HL-60/S4 (cell line): ENCODE measurements around the gene HAPLN2.

Source experiments
- in situ Hi-C: fragments of 300-500 bp; cut with MboI; formaldehyde crosslinking; loops from 2 replicates; pipeline ENCODE4 v1.14.3; 2022; ENCODE audit warnings: low sequenced_read_pairs

Gene HAPLN2

DNA sequence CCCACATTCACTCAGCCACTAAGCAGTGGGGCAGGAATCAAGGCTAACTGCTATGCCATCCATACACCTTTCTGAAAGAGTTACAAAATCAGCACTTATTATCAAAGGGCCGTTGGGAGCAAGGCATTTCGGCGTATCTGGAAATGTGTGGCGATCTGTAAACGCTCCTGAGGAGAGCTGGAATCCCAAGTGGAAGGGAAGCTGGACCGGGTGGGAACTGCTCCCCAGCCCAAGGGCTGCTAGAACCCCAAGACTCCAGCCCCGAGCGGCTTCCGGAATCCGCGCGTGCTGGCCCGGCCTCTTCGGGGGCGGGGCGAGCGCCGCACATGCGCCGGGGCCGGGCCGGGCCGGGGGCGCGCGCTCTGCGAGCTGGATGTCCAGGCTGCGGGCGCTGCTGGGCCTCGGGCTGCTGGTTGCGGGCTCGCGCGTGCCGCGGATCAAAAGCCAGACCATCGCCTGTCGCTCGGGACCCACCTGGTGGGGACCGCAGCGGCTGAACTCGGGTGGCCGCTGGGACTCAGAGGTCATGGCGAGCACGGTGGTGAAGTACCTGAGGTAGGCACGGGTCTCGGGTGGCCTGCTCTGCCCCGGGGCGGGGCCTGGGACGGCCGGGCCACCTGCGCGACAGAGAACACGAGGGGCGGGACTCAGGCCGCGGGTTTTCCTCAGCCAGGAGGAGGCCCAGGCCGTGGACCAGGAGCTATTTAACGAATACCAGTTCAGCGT lies 27.6 kb upstream of the HAPLN2 start, which contains the start of gene NAXE:
TSS of gene NAXE (plus strand) at position 345 of the 726 bp plus-strand sequence. CDS start at position 374, 29 bp downstream.
- in situ Hi-C loops: no loop called here

DNA sequence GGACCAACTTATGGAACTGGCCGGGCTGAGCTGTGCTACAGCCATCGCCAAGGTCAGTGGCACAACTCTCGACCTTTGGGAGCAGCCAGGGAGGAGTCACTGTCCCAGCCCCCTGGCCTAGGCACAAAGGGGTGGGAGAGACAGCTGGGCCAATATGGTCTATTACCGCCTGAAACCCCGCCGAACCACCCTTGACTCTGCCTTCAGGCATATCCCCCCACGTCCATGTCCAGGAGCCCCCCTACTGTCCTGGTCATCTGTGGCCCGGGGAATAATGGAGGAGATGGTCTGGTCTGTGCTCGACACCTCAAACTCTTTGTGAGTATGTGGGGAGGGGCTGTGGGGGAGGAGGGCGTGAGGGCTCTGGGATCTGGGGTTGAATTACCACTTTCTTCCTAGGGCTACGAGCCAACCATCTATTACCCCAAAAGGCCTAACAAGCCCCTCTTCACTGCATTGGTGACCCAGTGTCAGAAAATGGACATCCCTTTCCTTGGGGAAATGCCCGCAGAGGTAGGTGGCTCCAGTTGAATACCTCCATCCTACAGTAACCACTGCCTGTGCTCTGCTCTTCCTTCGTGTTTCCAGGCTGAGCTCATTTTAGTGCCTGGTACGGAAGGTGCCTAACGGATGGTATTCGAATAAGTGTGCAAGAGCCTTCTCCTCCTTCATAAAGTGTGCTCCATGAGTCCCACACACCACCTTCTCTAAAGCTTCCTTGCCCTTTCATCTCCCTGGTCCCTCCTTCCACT lies 26.9 kb upstream of the HAPLN2 start:
- in situ Hi-C loops: no loop called here

- in situ Hi-C loops: no loop called here
Observed at GRCh38 chr1:156592910-156593660, 26.1 kb upstream of the HAPLN2 start.

- in situ Hi-C loops: no loop called here
Observed at GRCh38 chr1:156593661-156593989, 25.6 kb upstream of the HAPLN2 start.

DNA sequence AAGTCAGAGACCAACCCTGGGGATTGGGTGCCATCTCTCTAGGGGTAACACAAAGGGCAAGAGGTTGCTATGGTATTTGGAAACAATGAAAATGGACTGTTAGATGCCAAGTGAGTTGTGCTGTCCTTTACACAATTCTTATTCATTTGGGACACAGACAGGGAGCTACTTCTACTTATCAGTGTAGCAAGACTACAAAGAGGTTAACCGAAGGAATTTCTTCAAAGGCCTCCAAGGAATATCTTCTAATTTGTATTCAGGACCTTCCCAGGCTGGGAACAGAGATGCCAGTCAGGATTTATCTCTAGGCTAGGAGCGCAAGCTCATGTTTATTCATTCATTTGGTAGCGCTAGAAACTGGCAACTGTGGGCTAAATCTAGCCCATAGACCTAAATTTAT lies 25.0 kb upstream of the HAPLN2 start:
- in situ Hi-C loops: no loop called here

DNA sequence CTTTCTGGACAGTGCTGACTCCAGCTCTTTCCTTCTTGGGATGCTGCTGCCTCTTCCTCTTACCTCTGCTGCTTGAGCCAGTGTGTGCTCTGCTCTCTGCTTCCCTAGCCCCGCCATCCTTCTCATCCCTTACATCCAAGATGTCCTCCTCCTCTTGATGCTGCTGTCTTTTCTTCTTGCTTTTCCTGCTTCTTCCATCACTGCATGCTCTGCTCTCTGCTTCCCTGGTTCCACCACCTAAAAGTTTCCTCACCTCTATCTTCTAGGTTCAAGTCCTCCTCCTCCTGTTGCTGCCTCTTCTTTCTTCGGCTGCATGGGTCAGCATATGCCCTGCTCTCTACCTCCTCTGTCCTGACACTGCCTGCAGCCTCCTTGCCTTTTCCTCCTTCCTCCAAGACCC lies 24.2 kb upstream of the HAPLN2 start:
- in situ Hi-C loops: no loop called here

GRCh38 chr1:156596426-156596825 lies 22.8 kb upstream of the HAPLN2 start:
- in situ Hi-C loops: no loop called here

DNA sequence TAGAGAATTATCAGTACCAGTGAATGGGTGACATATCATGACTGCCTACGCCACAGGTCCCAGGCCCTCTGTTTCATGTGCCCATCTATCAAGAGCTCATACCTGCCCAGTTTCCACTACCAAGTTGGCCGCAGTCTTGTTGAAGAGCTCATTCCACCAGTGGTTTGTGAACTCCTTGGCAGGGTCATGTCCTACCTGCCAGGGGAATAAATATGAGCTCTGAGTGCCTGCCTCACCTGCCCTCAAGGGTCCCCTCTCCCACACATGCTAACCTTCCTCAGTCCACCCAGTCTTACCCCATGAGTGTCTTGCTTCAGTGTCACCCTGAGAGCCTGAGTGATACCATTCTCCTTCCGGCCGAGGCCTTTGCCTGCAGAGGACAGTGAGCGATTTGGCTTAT lies 21.1 kb upstream of the HAPLN2 start:
- in situ Hi-C loops: no loop called here

- in situ Hi-C loops: no loop called here
Observed at GRCh38 chr1:156598731-156599432, 20.3 kb upstream of the HAPLN2 start.

- in situ Hi-C loops: no loop called here
Observed at GRCh38 chr1:156599811-156600210, 19.4 kb upstream of the HAPLN2 start.

DNA sequence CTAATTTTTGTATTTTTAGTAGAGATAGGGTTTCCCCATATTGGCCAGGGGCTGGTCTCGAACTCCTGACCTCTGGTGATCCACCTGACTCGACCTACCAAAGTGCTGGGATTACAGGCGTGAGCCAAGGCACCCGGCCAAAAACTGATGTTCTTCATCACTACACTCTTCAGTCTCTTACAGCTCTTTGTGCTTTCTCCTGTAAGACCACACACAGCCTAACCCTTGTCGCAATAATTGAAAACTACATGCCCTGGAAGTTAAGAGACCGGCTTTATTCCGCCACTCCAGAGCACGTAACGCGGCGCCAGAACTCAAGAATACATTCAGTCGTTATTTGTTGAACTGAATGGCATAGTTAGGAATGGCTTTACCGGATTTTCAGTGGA lies 18.5 kb upstream of the HAPLN2 start:
- in situ Hi-C loops: no loop called here

DNA sequence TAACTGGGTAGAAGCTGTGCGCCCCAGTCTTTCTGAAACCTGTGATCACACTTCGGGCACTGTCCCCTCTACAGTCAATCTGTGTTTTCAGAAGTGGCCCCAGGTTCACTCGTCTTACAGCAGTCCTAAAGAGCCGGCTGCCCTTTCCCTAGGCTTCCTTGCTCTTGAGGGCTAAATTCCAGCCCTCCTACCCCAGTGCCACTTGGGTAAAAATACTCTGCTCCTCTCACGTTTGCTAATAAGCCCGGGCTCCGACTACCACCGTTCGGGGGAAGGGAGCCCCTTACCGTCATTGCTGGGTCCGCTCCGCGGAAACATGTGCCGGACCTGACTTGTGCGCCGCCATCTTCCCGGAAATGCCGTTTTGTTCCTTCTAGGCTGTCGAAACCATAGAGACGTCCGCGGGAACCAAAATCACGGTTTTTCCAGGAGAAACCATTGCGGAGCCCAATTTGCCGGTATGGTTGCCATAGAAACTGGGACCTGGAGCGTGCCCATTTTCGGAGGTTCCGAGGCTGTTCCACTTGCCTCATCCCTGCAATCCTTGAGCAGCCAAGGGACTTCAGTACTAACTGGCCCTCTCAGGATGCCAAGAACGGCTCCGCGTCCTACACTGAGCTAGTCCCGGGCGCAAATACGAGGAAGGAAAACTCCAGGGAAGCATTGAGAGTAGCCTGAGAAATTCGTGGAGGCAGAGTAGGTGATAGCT lies 17.9 kb upstream of the HAPLN2 start, which contains the start of gene GPATCH4:
TSS of gene GPATCH4 (minus strand) at position 358 of the 709 bp plus-strand sequence.
- in situ Hi-C loops: no loop called here

- in situ Hi-C loops: no loop called here
Observed at GRCh38 chr1:156601892-156602291, 17.3 kb upstream of the HAPLN2 start.

- in situ Hi-C loops: no loop called here
Observed at GRCh38 chr1:156602557-156602993, 16.6 kb upstream of the HAPLN2 start.

DNA sequence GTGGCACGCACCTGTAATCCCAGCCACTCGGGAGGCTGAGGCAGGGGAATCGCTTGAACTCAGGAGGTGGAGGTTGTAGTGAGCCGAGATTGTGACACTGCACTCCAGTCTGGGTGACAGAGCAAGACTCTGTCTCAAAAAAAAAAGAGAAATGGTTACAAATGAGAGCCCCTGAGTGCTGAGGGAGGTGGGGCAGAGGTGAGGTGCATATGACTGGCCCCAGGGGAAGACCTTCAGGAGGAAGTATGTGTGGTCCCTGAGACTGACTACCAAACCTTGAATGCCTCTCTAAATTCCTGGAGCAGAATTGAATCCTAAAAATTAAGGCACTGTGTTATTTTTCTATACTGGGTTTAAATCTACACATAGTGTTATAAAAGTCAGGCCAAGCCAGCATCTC lies 11.9 kb upstream of the HAPLN2 start:
- in situ Hi-C loops: loop anchor here (5.0 kb wide), 1 partner anchor 155 kb away; no protein-coding TSS in a partner anchor

DNA sequence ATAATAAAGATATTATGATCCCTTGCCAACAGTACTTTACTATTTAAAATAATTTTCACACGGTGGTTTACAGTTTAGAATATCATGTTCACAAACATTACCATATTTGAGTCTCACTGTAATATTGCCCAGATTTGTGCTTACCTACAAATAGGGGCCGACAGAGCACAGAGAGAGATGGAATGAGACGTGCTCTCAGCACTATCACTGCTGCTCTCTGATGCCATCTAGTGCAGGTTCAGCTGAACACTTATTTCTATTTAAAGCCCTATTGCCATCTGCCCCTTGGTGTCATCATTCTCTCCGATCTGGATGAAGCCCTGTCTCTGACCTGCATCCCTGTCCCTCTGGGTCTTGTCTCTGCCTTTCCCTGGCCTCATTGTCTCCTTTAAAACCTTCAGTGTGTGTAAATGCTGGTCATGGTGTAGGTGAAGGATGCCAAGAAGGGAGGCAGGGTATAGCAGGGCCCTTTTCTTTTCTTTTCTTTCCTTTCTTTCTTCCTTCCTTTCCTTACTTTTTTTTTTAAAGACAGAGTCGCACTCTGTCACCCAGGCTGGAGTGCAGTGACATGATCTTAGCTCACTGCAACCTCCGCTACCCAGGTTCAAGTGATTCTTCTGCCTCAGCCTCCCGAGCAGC lies 11.1 kb upstream of the HAPLN2 start:
- in situ Hi-C loops: loop anchor here (5.0 kb wide), 1 partner anchor 156 kb away; no protein-coding TSS in a partner anchor

- in situ Hi-C loops: loop anchor here (5.0 kb wide), 1 partner anchor 157 kb away; no protein-coding TSS in a partner anchor
Observed at GRCh38 chr1:156608981-156609380, 10.2 kb upstream of the HAPLN2 start.

DNA sequence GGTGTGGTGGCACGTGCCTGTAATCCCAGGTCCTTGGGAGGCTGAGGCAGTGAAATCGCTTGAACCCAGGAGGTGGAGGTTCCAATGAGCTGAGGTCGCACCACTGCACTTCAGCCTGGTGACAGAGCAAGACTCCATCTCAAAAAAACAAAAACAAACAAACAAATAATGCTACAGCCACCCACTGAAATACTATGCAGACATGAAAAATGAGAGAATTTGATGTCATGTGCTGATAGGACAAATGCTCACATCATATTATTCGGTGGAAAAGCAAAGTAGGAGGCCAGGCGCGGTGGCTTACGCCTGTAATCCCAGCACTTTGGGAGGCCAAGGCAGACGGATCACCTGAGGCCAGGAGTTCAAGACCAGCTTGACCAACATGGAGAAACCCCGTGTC lies 9.1 kb upstream of the HAPLN2 start:
- in situ Hi-C loops: loop anchor here (10.0 kb wide), 1 partner anchor 235 kb away; no protein-coding TSS in a partner anchor

GRCh38 chr1:156612666-156613065 lies 6.5 kb upstream of the HAPLN2 start:
- in situ Hi-C loops: loop anchor here (10.0 kb wide), 1 partner anchor 238 kb away; no protein-coding TSS in a partner anchor
